ENCODE data around the gene SLC25A41.
A peak's percentile ranks its signal among the peaks of the same experiment; 100 is the strongest.

DNA sequence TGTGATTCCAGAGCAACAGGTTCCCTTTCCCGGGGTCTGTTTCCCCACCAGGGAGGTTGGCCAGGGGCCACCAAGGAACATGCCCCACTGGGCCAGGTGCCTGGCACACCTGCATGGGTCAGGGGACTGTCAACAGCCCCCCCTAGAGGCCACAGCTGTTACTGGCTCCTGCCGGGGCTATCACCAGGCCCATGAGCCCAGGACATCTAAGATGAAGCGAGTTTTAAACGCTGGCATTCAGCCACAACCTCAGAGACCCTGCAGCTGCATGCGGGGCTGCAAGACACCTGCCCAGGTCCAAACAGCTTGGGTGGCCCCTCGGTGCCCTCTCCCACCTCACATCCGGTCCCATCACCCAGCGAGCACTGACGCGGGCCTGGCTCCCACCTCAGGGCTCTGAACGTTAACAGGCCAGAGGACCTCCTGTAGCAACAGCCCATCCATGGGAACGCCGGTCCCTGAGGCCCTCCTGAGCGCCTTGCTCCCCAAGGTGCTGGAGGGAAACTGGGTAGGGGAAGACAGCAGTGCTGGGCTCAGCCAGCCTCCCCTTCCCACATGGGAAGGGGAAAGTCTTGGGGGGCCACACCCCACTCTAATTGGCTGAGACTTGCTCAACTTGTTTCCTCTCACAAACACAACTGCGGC, 21.0 kb downstream of the SLC25A41 start:
- TF ChIP-seq, protein P1, sequence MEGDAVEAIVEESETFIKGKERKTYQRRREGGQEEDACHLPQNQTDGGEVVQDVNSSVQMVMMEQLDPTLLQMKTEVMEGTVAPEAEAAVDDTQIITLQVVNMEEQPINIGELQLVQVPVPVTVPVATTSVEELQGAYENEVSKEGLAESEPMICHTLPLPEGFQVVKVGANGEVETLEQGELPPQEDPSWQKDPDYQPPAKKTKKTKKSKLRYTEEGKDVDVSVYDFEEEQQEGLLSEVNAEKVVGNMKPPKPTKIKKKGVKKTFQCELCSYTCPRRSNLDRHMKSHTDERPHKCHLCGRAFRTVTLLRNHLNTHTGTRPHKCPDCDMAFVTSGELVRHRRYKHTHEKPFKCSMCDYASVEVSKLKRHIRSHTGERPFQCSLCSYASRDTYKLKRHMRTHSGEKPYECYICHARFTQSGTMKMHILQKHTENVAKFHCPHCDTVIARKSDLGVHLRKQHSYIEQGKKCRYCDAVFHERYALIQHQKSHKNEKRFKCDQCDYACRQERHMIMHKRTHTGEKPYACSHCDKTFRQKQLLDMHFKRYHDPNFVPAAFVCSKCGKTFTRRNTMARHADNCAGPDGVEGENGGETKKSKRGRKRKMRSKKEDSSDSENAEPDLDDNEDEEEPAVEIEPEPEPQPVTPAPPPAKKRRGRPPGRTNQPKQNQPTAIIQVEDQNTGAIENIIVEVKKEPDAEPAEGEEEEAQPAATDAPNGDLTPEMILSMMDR (IDR thresholded peaks at IDR 0.05; ENCODE audit: poor library complexity, severe bottlenecking) = peak; percentile 37
- TF ChIP-seq MXI1 (conservative IDR thresholded peaks at IDR 0.05; ENCODE audit: poor library complexity, severe bottlenecking) (no peak), EZH2 (IDR thresholded peaks at IDR 0.05; ENCODE audit: borderline replicate concordance, insufficient read depth, low read length, poor library complexity, severe bottlenecking) (no peak), POLR2AphosphoS5 (IDR thresholded peaks at IDR 0.05) (no peak), TAF1 (IDR thresholded peaks at IDR 0.05; ENCODE audit: low read depth) (no peak), REST (IDR thresholded peaks at IDR 0.05; ENCODE audit: borderline replicate concordance) (no peak), SMC3 (conservative IDR thresholded peaks at IDR 0.05; ENCODE audit: poor library complexity) (no peak), RAD21 (conservative IDR thresholded peaks at IDR 0.05) (no peak), EP300 (conservative IDR thresholded peaks at IDR 0.05; ENCODE audit: poor library complexity, severe bottlenecking) (no peak)
